PC-9 (cell line): ENCODE data around the gene FGF14. TPM values are rescaled to one million over a fixed set of nuclear protein-coding genes. Genes with fewer than 3 reads are reported as not detected.

Source experiments
- BruUV-seq: library from RNA; stranded (reverse); fragments of 400-500 nt; replicated peaks from 2 replicates; lab custom pipeline; 2021; lab: Mats Ljungman, UMichigan
- CTCF ChIA-PET: fragments of 300-600 bp; sonication (Branson Sonifier 250); formaldehyde crosslinking; loops from one replicate; lab custom pipeline; 2022; ENCODE audit warnings: antibody characterized with exemption; lab: Charles Lee
- POLR2A ChIA-PET: fragments of 300-600 bp; sonication (Branson Sonifier 250); formaldehyde crosslinking; loops from one replicate; lab custom pipeline; 2022; ENCODE audit warnings: antibody characterized with exemption; ENCODE audit not compliant: unreplicated experiment; lab: Charles Lee
- DNase-seq, 2 experiments: peaks; one replicate each; pipeline versions ENCODE4 v3.0.0 to v3.0.0-alpha.2; 2015 to 2022; ENCODE audit warnings: mixed read lengths in 1 of 2
- H2AFZ ChIP-seq: fragments of 200-600 bp; sonication (generic); 2 replicates; pipeline ENCODE4 v1.8.1; 2017; ENCODE audit warnings: antibody characterized with exemption
- H3F3A ChIP-seq: fragments of 200-600 bp; sonication (generic); 2 replicates; pipeline ENCODE4 v1.8.1; 2017; ENCODE audit warnings: antibody characterized with exemption, mild to moderate bottlenecking, low read depth; ENCODE audit not compliant: insufficient read depth
- H3K27ac ChIP-seq: fragments of 200-600 bp; sonication (generic); 2 replicates; pipeline ENCODE4 v1.6.1; 2016; ENCODE audit warnings: mixed run types
- H3K27me3 ChIP-seq: fragments of 200-600 bp; sonication (generic); 2 replicates; pipeline ENCODE4 v1.6.1; 2016; ENCODE audit warnings: low read depth, mixed run types; ENCODE audit not compliant: insufficient read depth
- H3K36me3 ChIP-seq: fragments of 200-600 bp; sonication (generic); 2 replicates; pipeline ENCODE4 v1.6.1; 2016; ENCODE audit warnings: low read depth, mixed run types
- H3K4me1 ChIP-seq: fragments of 200-600 bp; sonication (generic); replicated peaks from 2 replicates; pipeline ENCODE4 v1.6.1; 2016; ENCODE audit warnings: mixed run types; ENCODE audit not compliant: insufficient read depth
- H3K4me2 ChIP-seq: fragments of 200-600 bp; sonication (generic); 2 replicates; pipeline ENCODE4 v1.6.1; 2017; ENCODE audit warnings: mixed run types
- H3K4me3 ChIP-seq: fragments of 200-600 bp; sonication (generic); 2 replicates; pipeline ENCODE4 v1.6.1; 2016; ENCODE audit warnings: mixed run types
- H3K79me2 ChIP-seq: fragments of 200-600 bp; sonication (generic); 2 replicates; pipeline ENCODE4 v1.6.1; 2017; ENCODE audit warnings: low read depth, mixed run types
- H3K9me2 ChIP-seq: fragments of 200-600 bp; sonication (generic); 2 replicates; pipeline ENCODE4 v1.8.1; 2017; ENCODE audit warnings: mild to moderate bottlenecking; ENCODE audit not compliant: insufficient read depth
- H3K9me3 ChIP-seq: fragments of 200-600 bp; sonication (generic); 2 replicates; pipeline ENCODE4 v1.8.1; 2016; ENCODE audit warnings: low read depth; ENCODE audit not compliant: insufficient read depth
- H4K20me1 ChIP-seq: fragments of 200-600 bp; sonication (generic); 2 replicates; pipeline ENCODE4 v1.8.1; 2017; ENCODE audit not compliant: insufficient read depth
- CTCF ChIP-seq: fragments of 200-600 bp; sonication (generic); conservative IDR thresholded peaks from 2 replicates; pipeline ENCODE4 v1.6.1; 2017; ENCODE audit warnings: mixed run types, antibody characterized with exemption, mild to moderate bottlenecking, moderate library complexity
- EZH2 ChIP-seq: fragments of 200-600 bp; sonication (generic); IDR thresholded peaks from 2 replicates; pipeline ENCODE4 v1.8.0; 2017; ENCODE audit warnings: antibody characterized with exemption, low read depth
- intact Hi-C: fragments of 100-400 bp; cut with micrococcal nuclease; formaldehyde crosslinking; loops from one replicate; pipeline ENCODE4 v1.10.0; 2022; ENCODE audit not compliant: unreplicated experiment
- total RNA-seq: library from RNA; stranded (reverse); gene quantifications from 2 replicates; pipeline ENCODE4 v1.2.3, GENCODE V29; 2021

FGF14 gene
- total RNA-seq, 1 experiment from 2014 or later = not detected

- ChIA-PET CTCF (no interaction called here), POLR2A (no interaction called here)
- Histone ChIP-seq H3K4me1 (no peaks in the 10 kb centered on the region), H3K4me2 (no peak overlapping the region), H3K4me3 (no peak overlapping the region), H3K9me3 (no peaks in the 10 kb centered on the region), H3K27me3 (peaks cover 6% of the 10 kb centered on the region; the same call in 1 of the 2 replicates), H3F3A (no peaks in the 10 kb centered on the region), H3K27ac (no peak overlapping the region), H3K36me3 (no peaks in the 10 kb centered on the region), H2AFZ (no peak overlapping the region), H3K9me2 (0 out of 2 replicates have a peak, but pooled peaks cover 7% of the 10 kb centered on the region), H4K20me1 (no peaks in the 10 kb centered on the region; the same call in 1 of the 2 replicates), H3K79me2 (no peaks in the 10 kb centered on the region)
- no TSS peak for BruUV-seq
- TF ChIP-seq CTCF (no peak), EZH2 (no peak)
- no peak for DNase-seq
- intact Hi-C loops = no loop called here
Measured at GRCh38 chr13:102317593-102317992, 84.3 kb downstream of the FGF14 start.

- no peaks in the 10 kb centered on the region for H3K36me3 ChIP-seq
- H3K4me1 ChIP-seq = no peaks in the 10 kb centered on the region
- no peaks in the 10 kb centered on the region for H3K79me2 ChIP-seq
- H3K27ac ChIP-seq = no peak overlapping the region
- no peaks in the 10 kb centered on the region for H3F3A ChIP-seq
- intact Hi-C loops = no loop called here
- H3K4me2 ChIP-seq = no peak overlapping the region
- peaks cover 6% of the 10 kb centered on the region; the same call in 1 of the 2 replicates for H3K27me3 ChIP-seq
- CTCF ChIA-PET = no interaction called here
- H2AFZ ChIP-seq = no peak overlapping the region
- no peak for DNase-seq
- no peak for TF ChIP-seq CTCF
- H4K20me1 ChIP-seq = no peaks in the 10 kb centered on the region
- no TSS peak for BruUV-seq
- H3K4me3 ChIP-seq = no peak overlapping the region
- 0 out of 2 replicates have a peak, but pooled peaks cover 7% of the 10 kb centered on the region for H3K9me2 ChIP-seq
- H3K9me3 ChIP-seq = no peaks in the 10 kb centered on the region
- POLR2A ChIA-PET = no interaction called here
Measured at GRCh38 chr13:102316732-102317131, 85.1 kb downstream of the FGF14 start.

- Histone ChIP-seq H3K27ac (no peak overlapping the region), H3K79me2 (no peaks in the 10 kb centered on the region), H3K9me3 (no peaks in the 10 kb centered on the region), H3K9me2 (no peaks in the 10 kb centered on the region), H3K36me3 (no peaks in the 10 kb centered on the region), H3K4me3 (no peak overlapping the region), H3F3A (no peaks in the 10 kb centered on the region), H4K20me1 (no peaks in the 10 kb centered on the region), H3K27me3 (peaks cover 26% of the 10 kb centered on the region), H2AFZ (no peak overlapping the region), H3K4me1 (no peaks in the 10 kb centered on the region), H3K4me2 (peak overlapping the region; percentile 9; the same call in 1 of the 2 replicates)
- TF ChIP-seq CTCF (no peak), EZH2 (no peak)
- no peak for DNase-seq
- intact Hi-C loops = no loop called here
- no TSS peak for BruUV-seq
- POLR2A ChIA-PET = no interaction called here
- CTCF ChIA-PET = no interaction called here
Measured at GRCh38 chr13:102312841-102313240, 89.0 kb downstream of the FGF14 start.
